GM23338 (cell line): Measurements from ENCODE around the gene CENPT. TPM values are rescaled to one million over a fixed set of nuclear protein-coding genes. Genes with fewer than 3 reads are reported as not detected.

Source experiments
- ATAC-seq: fragments of 200-7000 bp; cut with Tn5 transposase; 3 replicates; pipeline ENCODE4 v1.9.1; 2020
- DNase-seq: peaks from one replicate; pipeline ENCODE4 v3.0.0-alpha.2; 2015; ENCODE audit warnings: low spot score
- H2AFZ ChIP-seq: fragments of 200-600 bp; sonication (generic); 2 replicates; pipeline ENCODE4 v1.8.0; 2016; ENCODE audit warnings: antibody characterized with exemption, mild to moderate bottlenecking, moderate library complexity
- H3F3A ChIP-seq: fragments of 200-600 bp; sonication (generic); replicated peaks from 2 replicates; pipeline ENCODE4 v1.8.0; 2017; ENCODE audit warnings: antibody characterized with exemption, mixed run types, low read depth
- H3K27ac ChIP-seq: fragments of 200-600 bp; sonication (generic); 2 replicates; pipeline ENCODE4 v1.6.1; 2016; ENCODE audit warnings: low read depth
- H3K27me3 ChIP-seq: fragments of 200-600 bp; sonication (generic); 2 replicates; pipeline ENCODE4 v1.8.0; 2016; ENCODE audit warnings: mild to moderate bottlenecking, mixed run types, moderate library complexity; ENCODE audit not compliant: insufficient read depth
- H3K36me3 ChIP-seq: fragments of 200-600 bp; sonication (generic); 2 replicates; pipeline ENCODE4 v1.8.0; 2016; ENCODE audit warnings: mild to moderate bottlenecking; ENCODE audit not compliant: insufficient read depth
- H3K4me1 ChIP-seq: fragments of 200-600 bp; sonication (generic); 2 replicates; pipeline ENCODE4 v1.8.0; 2016; ENCODE audit warnings: mild to moderate bottlenecking, moderate library complexity; ENCODE audit not compliant: insufficient read depth
- H3K4me2 ChIP-seq: fragments of 200-600 bp; sonication (generic); 2 replicates; pipeline ENCODE4 v1.7.1; 2017; ENCODE audit warnings: mixed run types
- H3K4me3 ChIP-seq: fragments of 200-600 bp; sonication (generic); 2 replicates; pipeline ENCODE4 v1.6.1; 2016; ENCODE audit warnings: mixed run types
- H3K79me2 ChIP-seq: fragments of 200-600 bp; sonication (generic); replicated peaks from 2 replicates; pipeline ENCODE4 v1.8.0; 2017; ENCODE audit warnings: mild to moderate bottlenecking; ENCODE audit not compliant: insufficient read depth
- H3K9me2 ChIP-seq: fragments of 200-600 bp; sonication (generic); 2 replicates; pipeline ENCODE4 v1.8.0; 2017; ENCODE audit not compliant: insufficient read depth
- H4K20me1 ChIP-seq: fragments of 200-600 bp; sonication (generic); replicated peaks from 2 replicates; pipeline ENCODE4 v1.8.0; 2017; ENCODE audit warnings: mild to moderate bottlenecking; ENCODE audit not compliant: insufficient read depth
- H3K27ac Mint-ChIP-seq: 2 replicates; pipeline ENCODE4 v1.8.0; 2020; ENCODE audit warnings: inconsistent platforms, mild to moderate bottlenecking, moderate library complexity, mixed read lengths
- H3K27me3 Mint-ChIP-seq: 3 replicates; pipeline ENCODE4 v1.8.0; 2022; ENCODE audit warnings: low read depth, mild to moderate bottlenecking, moderate library complexity, mixed read lengths, inconsistent platforms; ENCODE audit not compliant: insufficient read depth, poor library complexity
- H3K36me3 Mint-ChIP-seq: 3 replicates; pipeline ENCODE4 v1.8.0; 2021; ENCODE audit warnings: low read depth, mild to moderate bottlenecking, inconsistent platforms, moderate library complexity, mixed read lengths
- H3K4me1 Mint-ChIP-seq: 3 replicates; pipeline ENCODE4 v1.8.0; 2020; ENCODE audit warnings: mild to moderate bottlenecking, inconsistent platforms, mixed read lengths
- H3K4me3 Mint-ChIP-seq: 3 replicates; pipeline ENCODE4 v1.8.0; 2021; ENCODE audit warnings: moderate library complexity, mild to moderate bottlenecking, inconsistent platforms, mixed read lengths
- H3K9me3 Mint-ChIP-seq: 3 replicates; pipeline ENCODE4 v1.8.0; 2020; ENCODE audit warnings: moderate library complexity, mild to moderate bottlenecking, inconsistent platforms, mixed read lengths
- CREB1 ChIP-seq: fragments of 250-450 bp; sonication (Bioruptor Pico); IDR thresholded peaks from 2 replicates; pipeline ENCODE4 v1.5.0; 2020; ENCODE audit warnings: low read depth, mild to moderate bottlenecking, moderate library complexity
- CTCF ChIP-seq, 2 experiments: fragments of 200-600 bp in 1 of 2; sonication (generic) in 1 of 2; conservative IDR thresholded peaks; 2 replicates each; pipeline versions ENCODE4 v1.5.1 to v1.6.1; 2016 to 2017; ENCODE audit warnings: antibody characterized with exemption in 2 of 2, low read depth in 2 of 2, mild to moderate bottlenecking in 2 of 2, moderate library complexity in 1 of 2
- ETS1 ChIP-seq: IDR thresholded peaks from 2 replicates; pipeline ENCODE4 v1.6.1; 2016; ENCODE audit warnings: antibody characterized with exemption
- EZH2 ChIP-seq: fragments of 200-600 bp; sonication (generic); IDR thresholded peaks from one replicate; pipeline ENCODE4 v1.8.0; 2017; ENCODE audit warnings: antibody characterized with exemption, mild to moderate bottlenecking, low read depth; ENCODE audit not compliant: unreplicated experiment
- JUNB ChIP-seq: IDR thresholded peaks from one replicate; pipeline ENCODE4 v1.6.1; 2016; ENCODE audit warnings: antibody characterized with exemption; ENCODE audit not compliant: unreplicated experiment
- NANOG ChIP-seq: IDR thresholded peaks from 2 replicates; pipeline ENCODE4 v1.6.1; 2016; ENCODE audit warnings: antibody characterized with exemption, borderline replicate concordance
- POLR2AphosphoS5 ChIP-seq: IDR thresholded peaks from 2 replicates; pipeline ENCODE4 v1.6.1; 2016; ENCODE audit warnings: antibody characterized with exemption, low read depth
- REST ChIP-seq: IDR thresholded peaks from one replicate; pipeline ENCODE4 v1.6.1; 2018; ENCODE audit warnings: antibody characterized with exemption; ENCODE audit not compliant: unreplicated experiment
- ZNF114 ChIP-seq: fragments of 250-450 bp; sonication (Bioruptor Pico); IDR thresholded peaks from 2 replicates; pipeline ENCODE4 v1.5.0; 2020; ENCODE audit warnings: mild to moderate bottlenecking, moderate library complexity
- ZNF331 ChIP-seq: fragments of 250-450 bp; sonication (Bioruptor Pico); IDR thresholded peaks from 2 replicates; pipeline ENCODE4 v1.5.0; 2020; ENCODE audit warnings: low read depth, mild to moderate bottlenecking, moderate library complexity
- polyA plus RNA-seq: library from polyadenylated mRNA; unstranded; fragments of >200 nt; fragmentation: Nextera tagmentation; extraction: Ambion mirVana; gene quantifications from 2 replicates; pipeline ENCODE4 v1.2.1, GENCODE V29; 2016
- total RNA-seq: library from RNA; depleted of rRNA; stranded (reverse); fragments of >200 nt; shearing (Covaris generic); gene quantifications from 2 replicates; pipeline ENCODE4 v1.2.3, GENCODE V29; 2014
- TF ChIP-seq, protein P1 (sequence below): fragments of 250-450 bp; sonication (Bioruptor Pico); IDR thresholded peaks from 2 replicates; pipeline ENCODE4 v1.5.0; 2020; ENCODE audit warnings: mild to moderate bottlenecking, moderate library complexity

Gene CENPT
- total and polyA plus RNA-seq, 2 experiments from 2014 or later, result 55.4 to 63.8 TPM

GRCh38 chr16:67872131-67872630 is 24.7 kb upstream of the CENPT start:
- H3K4me3 Mint-ChIP-seq, result peak overlapping the region; percentile 89
- peaks cover 8% of the 10 kb centered on the region; the same call in 1 of the 2 replicates for H3K4me1 ChIP-seq
- no peaks in the 10 kb centered on the region for H3K27me3 ChIP-seq
- peak overlapping the region; percentile 96; the same call in 1 of the 2 replicates for H3K4me3 ChIP-seq
- peaks cover 26% of the 10 kb centered on the region for H3K36me3 ChIP-seq
- H3K79me2 ChIP-seq, result peaks cover 28% of the 10 kb centered on the region
- peaks cover 14% of the 10 kb centered on the region for H4K20me1 ChIP-seq
- peak overlapping the region; percentile 50 for H3K27ac Mint-ChIP-seq
- H3K4me1 Mint-ChIP-seq, result peaks cover 14% of the 10 kb centered on the region
- ATAC-seq (no peak), DNase-seq (no peak)
- peak overlapping the region; percentile 83 for H3K27ac ChIP-seq
- H3F3A ChIP-seq, result peaks cover 40% of the 10 kb centered on the region
- H3K36me3 Mint-ChIP-seq, result peaks cover 49% of the 10 kb centered on the region
- H3K9me2 ChIP-seq, result no peaks in the 10 kb centered on the region
- no peaks in the 10 kb centered on the region; the same call in 2 of the 3 replicates for H3K9me3 Mint-ChIP-seq
- peaks cover 14% of the 10 kb centered on the region for H3K27me3 Mint-ChIP-seq
- no peak overlapping the region for H2AFZ ChIP-seq
- H3K4me2 ChIP-seq, result peak overlapping the region; percentile 96
- TF ChIP-seq, protein P1, sequence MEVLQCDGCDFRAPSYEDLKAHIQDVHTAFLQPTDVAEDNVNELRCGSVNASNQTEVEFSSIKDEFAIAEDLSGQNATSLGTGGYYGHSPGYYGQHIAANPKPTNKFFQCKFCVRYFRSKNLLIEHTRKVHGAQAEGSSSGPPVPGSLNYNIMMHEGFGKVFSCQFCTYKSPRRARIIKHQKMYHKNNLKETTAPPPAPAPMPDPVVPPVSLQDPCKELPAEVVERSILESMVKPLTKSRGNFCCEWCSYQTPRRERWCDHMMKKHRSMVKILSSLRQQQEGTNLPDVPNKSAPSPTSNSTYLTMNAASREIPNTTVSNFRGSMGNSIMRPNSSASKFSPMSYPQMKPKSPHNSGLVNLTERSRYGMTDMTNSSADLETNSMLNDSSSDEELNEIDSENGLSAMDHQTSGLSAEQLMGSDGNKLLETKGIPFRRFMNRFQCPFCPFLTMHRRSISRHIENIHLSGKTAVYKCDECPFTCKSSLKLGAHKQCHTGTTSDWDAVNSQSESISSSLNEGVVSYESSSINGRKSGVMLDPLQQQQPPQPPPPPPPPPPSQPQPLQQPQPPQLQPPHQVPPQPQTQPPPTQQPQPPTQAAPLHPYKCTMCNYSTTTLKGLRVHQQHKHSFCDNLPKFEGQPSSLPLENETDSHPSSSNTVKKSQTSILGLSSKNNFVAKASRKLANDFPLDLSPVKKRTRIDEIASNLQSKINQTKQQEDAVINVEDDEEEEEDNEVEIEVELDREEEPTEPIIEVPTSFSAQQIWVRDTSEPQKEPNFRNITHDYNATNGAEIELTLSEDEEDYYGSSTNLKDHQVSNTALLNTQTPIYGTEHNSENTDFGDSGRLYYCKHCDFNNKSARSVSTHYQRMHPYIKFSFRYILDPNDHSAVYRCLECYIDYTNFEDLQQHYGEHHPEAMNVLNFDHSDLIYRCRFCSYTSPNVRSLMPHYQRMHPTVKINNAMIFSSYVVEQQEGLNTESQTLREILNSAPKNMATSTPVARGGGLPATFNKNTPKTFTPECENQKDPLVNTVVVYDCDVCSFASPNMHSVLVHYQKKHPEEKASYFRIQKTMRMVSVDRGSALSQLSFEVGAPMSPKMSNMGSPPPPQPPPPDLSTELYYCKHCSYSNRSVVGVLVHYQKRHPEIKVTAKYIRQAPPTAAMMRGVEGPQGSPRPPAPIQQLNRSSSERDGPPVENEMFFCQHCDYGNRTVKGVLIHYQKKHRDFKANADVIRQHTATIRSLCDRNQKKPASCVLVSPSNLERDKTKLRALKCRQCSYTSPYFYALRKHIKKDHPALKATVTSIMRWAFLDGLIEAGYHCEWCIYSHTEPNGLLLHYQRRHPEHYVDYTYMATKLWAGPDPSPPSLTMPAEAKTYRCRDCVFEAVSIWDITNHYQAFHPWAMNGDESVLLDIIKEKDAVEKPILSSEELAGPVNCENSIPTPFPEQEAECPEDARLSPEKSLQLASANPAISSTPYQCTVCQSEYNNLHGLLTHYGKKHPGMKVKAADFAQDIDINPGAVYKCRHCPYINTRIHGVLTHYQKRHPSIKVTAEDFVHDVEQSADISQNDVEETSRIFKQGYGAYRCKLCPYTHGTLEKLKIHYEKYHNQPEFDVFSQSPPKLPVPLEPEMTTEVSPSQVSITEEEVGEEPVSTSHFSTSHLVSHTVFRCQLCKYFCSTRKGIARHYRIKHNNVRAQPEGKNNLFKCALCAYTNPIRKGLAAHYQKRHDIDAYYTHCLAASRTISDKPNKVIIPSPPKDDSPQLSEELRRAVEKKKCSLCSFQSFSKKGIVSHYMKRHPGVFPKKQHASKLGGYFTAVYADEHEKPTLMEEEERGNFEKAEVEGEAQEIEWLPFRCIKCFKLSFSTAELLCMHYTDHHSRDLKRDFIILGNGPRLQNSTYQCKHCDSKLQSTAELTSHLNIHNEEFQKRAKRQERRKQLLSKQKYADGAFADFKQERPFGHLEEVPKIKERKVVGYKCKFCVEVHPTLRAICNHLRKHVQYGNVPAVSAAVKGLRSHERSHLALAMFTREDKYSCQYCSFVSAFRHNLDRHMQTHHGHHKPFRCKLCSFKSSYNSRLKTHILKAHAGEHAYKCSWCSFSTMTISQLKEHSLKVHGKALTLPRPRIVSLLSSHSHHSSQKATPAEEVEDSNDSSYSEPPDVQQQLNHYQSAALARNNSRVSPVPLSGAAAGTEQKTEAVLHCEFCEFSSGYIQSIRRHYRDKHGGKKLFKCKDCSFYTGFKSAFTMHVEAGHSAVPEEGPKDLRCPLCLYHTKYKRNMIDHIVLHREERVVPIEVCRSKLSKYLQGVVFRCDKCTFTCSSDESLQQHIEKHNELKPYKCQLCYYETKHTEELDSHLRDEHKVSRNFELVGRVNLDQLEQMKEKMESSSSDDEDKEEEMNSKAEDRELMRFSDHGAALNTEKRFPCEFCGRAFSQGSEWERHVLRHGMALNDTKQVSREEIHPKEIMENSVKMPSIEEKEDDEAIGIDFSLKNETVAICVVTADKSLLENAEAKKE (CRISPR knock-in tag), result no peak
- TF ChIP-seq POLR2AphosphoS5 (no peak), NANOG (no peak), EZH2 (no peak), CREB1 (no peak), ZNF114 (CRISPR knock-in tag) (no peak), JUNB (no peak), ZNF331 (CRISPR knock-in tag) (no peak), REST (no peak), CTCF (conservative IDR thresholded peaks at IDR 0.05; ENCODE audit: low read depth in 2 of 2) (no peak), ETS1 (no peak)
